GM12872 (cell line): Measurements from ENCODE around the gene NTNG1.

Source experiments
- TF ChIP-seq, protein P1 (sequence below): IDR thresholded peaks from 3 replicates; pipeline ENCODE4 v1.5.1; 2011; ENCODE audit warnings: low read depth, mild to moderate bottlenecking, low read length, moderate library complexity; ENCODE audit not compliant: insufficient read depth

The NTNG1 gene

DNA sequence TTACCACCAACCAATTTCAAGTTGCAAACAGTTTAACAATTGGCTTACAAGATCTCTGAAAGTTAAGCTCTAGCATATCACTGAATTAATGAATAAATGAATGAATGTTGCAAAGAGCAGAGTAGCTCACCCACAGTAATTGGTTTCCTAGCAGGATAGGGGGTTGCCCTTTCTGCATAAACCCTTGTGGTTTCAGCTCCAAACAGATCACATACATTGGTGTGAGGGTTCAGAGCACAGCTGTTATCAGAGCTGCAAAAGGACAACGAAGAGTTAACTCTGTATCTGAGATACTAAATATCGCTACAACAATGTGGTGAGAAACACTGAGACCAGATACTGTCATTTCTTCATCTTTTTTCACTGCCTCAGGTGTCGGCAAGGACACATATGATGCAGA is 46.6 kb downstream of the NTNG1 start:
- TF ChIP-seq, protein P1, sequence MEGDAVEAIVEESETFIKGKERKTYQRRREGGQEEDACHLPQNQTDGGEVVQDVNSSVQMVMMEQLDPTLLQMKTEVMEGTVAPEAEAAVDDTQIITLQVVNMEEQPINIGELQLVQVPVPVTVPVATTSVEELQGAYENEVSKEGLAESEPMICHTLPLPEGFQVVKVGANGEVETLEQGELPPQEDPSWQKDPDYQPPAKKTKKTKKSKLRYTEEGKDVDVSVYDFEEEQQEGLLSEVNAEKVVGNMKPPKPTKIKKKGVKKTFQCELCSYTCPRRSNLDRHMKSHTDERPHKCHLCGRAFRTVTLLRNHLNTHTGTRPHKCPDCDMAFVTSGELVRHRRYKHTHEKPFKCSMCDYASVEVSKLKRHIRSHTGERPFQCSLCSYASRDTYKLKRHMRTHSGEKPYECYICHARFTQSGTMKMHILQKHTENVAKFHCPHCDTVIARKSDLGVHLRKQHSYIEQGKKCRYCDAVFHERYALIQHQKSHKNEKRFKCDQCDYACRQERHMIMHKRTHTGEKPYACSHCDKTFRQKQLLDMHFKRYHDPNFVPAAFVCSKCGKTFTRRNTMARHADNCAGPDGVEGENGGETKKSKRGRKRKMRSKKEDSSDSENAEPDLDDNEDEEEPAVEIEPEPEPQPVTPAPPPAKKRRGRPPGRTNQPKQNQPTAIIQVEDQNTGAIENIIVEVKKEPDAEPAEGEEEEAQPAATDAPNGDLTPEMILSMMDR = no peak

GRCh38 chr1:107188160-107188559 is 47.3 kb downstream of the NTNG1 start:
- TF ChIP-seq, protein P1 = no peak

DNA sequence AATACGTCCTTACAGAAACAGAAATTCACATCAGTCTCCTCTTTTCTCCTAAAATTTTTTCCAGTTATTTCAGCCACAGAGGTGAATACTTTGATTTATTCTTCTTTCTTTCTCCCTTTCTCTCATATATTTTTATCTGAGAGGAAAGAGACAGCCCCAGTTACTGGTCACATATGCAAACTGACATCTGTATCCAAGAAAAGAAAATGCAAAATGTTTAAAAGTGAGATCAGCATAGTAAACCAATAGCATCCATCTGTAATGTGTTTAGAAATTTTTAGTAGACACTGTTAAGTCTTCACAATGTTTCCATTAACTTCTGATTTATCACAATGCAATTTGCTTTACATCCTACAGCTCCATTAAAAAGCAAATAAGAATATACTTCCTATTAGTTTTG is 53.5 kb downstream of the NTNG1 start:
- TF ChIP-seq, protein P1 = no peak

DNA sequence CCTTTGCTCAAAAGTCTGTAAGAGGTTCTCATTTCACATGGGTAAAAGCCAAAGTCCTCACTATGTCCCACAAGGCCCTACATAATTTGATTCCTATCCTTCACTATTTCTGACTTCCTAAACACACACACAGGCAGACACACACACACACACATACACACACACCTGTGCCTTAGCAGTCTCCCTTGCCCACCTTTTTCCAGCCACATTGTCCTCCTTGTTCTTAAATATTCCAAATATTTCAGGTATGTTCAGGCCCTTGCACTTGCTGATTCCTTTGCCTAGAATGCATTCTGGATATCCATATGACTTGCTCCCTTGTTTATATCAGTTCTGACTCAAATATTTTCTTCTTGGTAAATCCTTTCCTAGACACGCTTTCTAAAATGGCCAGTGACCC is 54.6 kb downstream of the NTNG1 start:
- TF ChIP-seq, protein P1 = no peak

GRCh38 chr1:107196973-107197562 is 56.2 kb downstream of the NTNG1 start:
- TF ChIP-seq, protein P1 = peak; percentile 69

- TF ChIP-seq, protein P1 = no peak
These were observed 57.7 kb downstream of the NTNG1 start for GRCh38 chr1:107198561-107198960.

- TF ChIP-seq, protein P1 = no peak
These were observed 59.8 kb downstream of the NTNG1 start for GRCh38 chr1:107200631-107201030.
